Endothelial cell of umbilical vein (primary cell): ENCODE measurements around the gene CRYL1. TPM values are rescaled to one million over a fixed set of nuclear protein-coding genes. Genes with fewer than 3 reads are reported as not detected.

Experiments used
- BruUV-seq: library from RNA; stranded (reverse); fragments of 400-500 nt; replicated peaks from 2 replicates; lab custom pipeline; 2021; lab: Mats Ljungman, UMichigan
- CTCF ChIA-PET: fragments of 300-600, 350-600 bp; sonication (Branson Sonifier 250); formaldehyde crosslinking; loops from one replicate; lab custom pipeline; 2021; ENCODE audit warnings: antibody characterized with exemption, inconsistent platforms; lab: Charles Lee
- POLR2A ChIA-PET: fragments of 300-600, 350-600 bp; sonication (Branson Sonifier 250); formaldehyde crosslinking; loops from one replicate; lab custom pipeline; 2021; ENCODE audit warnings: antibody characterized with exemption, inconsistent platforms; lab: Charles Lee
- DNase-seq: peaks from one replicate; pipeline ENCODE4 v3.0.0-alpha.2; 2011; ENCODE audit warnings: low read depth, low spot score
- FAIRE-seq: peaks from 2 replicates; lab custom pipeline; 2011; peaks lifted over from hg19 to GRCh38; lab: Jason Lieb, UNC
- H2AFZ ChIP-seq: 2 replicates; pipeline ENCODE4 v1.6.0; 2012; ENCODE audit warnings: low read depth, low read length, control low read depth, inconsistent platforms
- H3K27ac ChIP-seq: 2 replicates; pipeline ENCODE4 v1.5.1; 2011; ENCODE audit warnings: low read depth, mild to moderate bottlenecking, control low read depth, low read length, moderate library complexity; ENCODE audit not compliant: insufficient read depth
- H3K27me3 ChIP-seq, 2 experiments: 2 replicates each; pipeline versions ENCODE4 v1.6.0 to v1.6.1; 2011; ENCODE audit warnings: low read length in 2 of 2, mixed read lengths in 1 of 2; ENCODE audit not compliant: control insufficient read depth in 2 of 2, insufficient read depth in 2 of 2
- H3K36me3 ChIP-seq, 2 experiments: 2 replicates in 1 of 2; 3 replicates in 1 of 2; pipeline ENCODE4 v1.5.1; 2011; ENCODE audit warnings: low read length in 2 of 2, mild to moderate bottlenecking in 1 of 2, moderate library complexity in 1 of 2; ENCODE audit not compliant: control insufficient read depth in 2 of 2, insufficient read depth in 2 of 2; ENCODE audit errors: extremely low read depth in 1 of 2
- H3K4me1 ChIP-seq: 3 replicates; pipeline ENCODE4 v1.5.1; 2011; ENCODE audit warnings: mild to moderate bottlenecking, low read length; ENCODE audit not compliant: control insufficient read depth, insufficient read depth; ENCODE audit errors: extremely low read depth
- H3K4me2 ChIP-seq: 2 replicates; pipeline ENCODE4 v1.6.1; 2011; ENCODE audit warnings: low read length, control low read depth, mixed read lengths; ENCODE audit not compliant: insufficient read depth
- H3K4me3 ChIP-seq, 3 experiments: fragments of 200-600 bp in 1 of 3; sonication (generic), shearing (Covaris generic) in 1 of 3; replicated peaks in 1 of 3; 2 replicates each; pipeline ENCODE4 v1.5.1; 2011 to 2016; ENCODE audit warnings: control low read depth in 3 of 3, low read length in 3 of 3, mild to moderate bottlenecking in 2 of 3, inconsistent platforms in 1 of 3, low read depth in 1 of 3, moderate library complexity in 1 of 3; ENCODE audit not compliant: insufficient read depth in 1 of 3
- H3K79me2 ChIP-seq: 2 replicates; pipeline ENCODE4 v1.6.0; 2012; ENCODE audit warnings: low read length, inconsistent platforms; ENCODE audit not compliant: control insufficient read depth, insufficient read depth
- H3K9ac ChIP-seq: replicated peaks from 2 replicates; pipeline ENCODE3; 2011; ENCODE audit warnings: low read length, control low read depth; ENCODE audit not compliant: insufficient read depth; ENCODE audit errors: extremely low read depth
- H3K9me1 ChIP-seq: replicated peaks from 3 replicates; pipeline ENCODE4 v1.6.0; 2011; ENCODE audit warnings: mild to moderate bottlenecking, low read length; ENCODE audit not compliant: control insufficient read depth, insufficient read depth; ENCODE audit errors: extremely low read depth
- H3K9me3 ChIP-seq: replicated peaks from 2 replicates; pipeline ENCODE4 v1.5.1; 2012; ENCODE audit warnings: low read length, inconsistent platforms; ENCODE audit not compliant: control insufficient read depth, insufficient read depth
- H4K20me1 ChIP-seq: replicated peaks from 2 replicates; pipeline ENCODE3; 2011; ENCODE audit warnings: mild to moderate bottlenecking, low read length; ENCODE audit not compliant: control insufficient read depth, insufficient read depth; ENCODE audit errors: extremely low read depth
- CTCF ChIP-seq, 2 donors: IDR thresholded peaks; 1 replicate in 1 of 2; 2 replicates in 1 of 2; pipeline ENCODE4 v1.5.1; 2011; ENCODE audit warnings: low read length in 2 of 2, mild to moderate bottlenecking in 2 of 2, moderate library complexity in 2 of 2, control low read depth in 1 of 2, inconsistent platforms in 1 of 2, low read depth in 1 of 2; ENCODE audit not compliant: insufficient read depth in 1 of 2; ENCODE audit errors: extremely low read depth in 1 of 2
- EZH2 ChIP-seq: IDR thresholded peaks from 2 replicates; pipeline ENCODE4 v1.6.1; 2012; ENCODE audit warnings: borderline replicate concordance, low read depth, mild to moderate bottlenecking, moderate library complexity, low read length, inconsistent platforms; ENCODE audit not compliant: severe bottlenecking
- FOS ChIP-seq: IDR thresholded peaks from 2 replicates; pipeline ENCODE4 v1.6.1; 2011; ENCODE audit warnings: mild to moderate bottlenecking, low read length, moderate library complexity, borderline replicate concordance; ENCODE audit not compliant: insufficient read depth
- GATA2 ChIP-seq: IDR thresholded peaks from 2 replicates; pipeline ENCODE4 v1.7.0; 2011; ENCODE audit warnings: low read depth, mild to moderate bottlenecking, moderate library complexity, mixed read lengths, low read length; ENCODE audit not compliant: insufficient read length, insufficient read depth
- JUN ChIP-seq: IDR thresholded peaks from 2 replicates; pipeline ENCODE4 v1.6.1; 2011; ENCODE audit warnings: borderline replicate concordance, low read depth; ENCODE audit not compliant: insufficient read length, insufficient read depth
- MAX ChIP-seq: IDR thresholded peaks from 2 replicates; pipeline ENCODE4 v1.6.1; 2011; ENCODE audit not compliant: insufficient read depth, insufficient read length
- MYC ChIP-seq: IDR thresholded peaks from one replicate; pipeline ENCODE4 v1.6.1; 2011; ENCODE audit warnings: mild to moderate bottlenecking, low read depth, low read length
- POLR2A ChIP-seq: IDR thresholded peaks from 2 replicates; pipeline ENCODE4 v1.6.1; 2012; ENCODE audit warnings: low read depth, mild to moderate bottlenecking, control low read depth, low read length
- POLR2AphosphoS5 ChIP-seq: IDR thresholded peaks from 2 replicates; pipeline ENCODE4 v1.6.1; 2012; ENCODE audit warnings: low read depth, mild to moderate bottlenecking, control low read depth, low read length, moderate library complexity; ENCODE audit not compliant: insufficient read depth
- dilution Hi-C: fragments of 300-500 bp; cut with MboI; formaldehyde crosslinking; loops from one replicate; pipeline ENCODE4 v1.15.0; 2019; ENCODE audit warnings: low sequenced_read_pairs; ENCODE audit not compliant: extremely low pct_ligation_motif_present
- intact Hi-C: fragments of 100-400 bp; cut with micrococcal nuclease; formaldehyde crosslinking; loops from one replicate; pipeline ENCODE4 v1.10.0; 2022
- polyA plus RNA-seq, 4 experiments: library from polyadenylated mRNA; depleted of rRNA in 3 of 4; stranded (reverse) in 3 of 4; unstranded in 1 of 4; fragments of >200 nt; gene quantifications; 2 replicates each; pipeline versions ENCODE4 v1.2.1 to v1.2.3, GENCODE V29; 2011 to 2012; ENCODE audit warnings: missing spikeins in 1 of 4
- total RNA-seq: library from RNA; stranded (reverse); gene quantifications from 2 replicates; pipeline ENCODE4 v1.2.3, GENCODE V29; 2021

Gene CRYL1
- total and polyA plus RNA-seq, 2 donors (not counting 3 experiments of a cell fraction or from before 2014, with no cell fraction given), result 13.9 to 39.0 TPM

- Histone ChIP-seq H3K4me3 (no peak overlapping the region), H3K9me3 (no peaks in the 10 kb centered on the region), H3K36me3 (peaks cover 0 to 2% of the 10 kb centered on the region in 2 experiments), H3K27me3 (no peaks in the 10 kb centered on the region), H3K4me1 (peaks cover 12% of the 10 kb centered on the region), H3K79me2 (no peaks in the 10 kb centered on the region), H3K9ac (no peak overlapping the region), H3K9me1 (no peaks in the 10 kb centered on the region), H4K20me1 (no peaks in the 10 kb centered on the region), H3K27ac (no peak overlapping the region), H3K4me2 (no peak overlapping the region), H2AFZ (no peak overlapping the region)
- dilution Hi-C loops, result no loop called here
- intact Hi-C loops, result loop anchor here (2.0 kb wide), 1 partner anchor 321 kb away; no protein-coding TSS in a partner anchor
- ChIA-PET CTCF (interaction anchor here (1.2 kb wide), 2 partner anchors 368 to 422 kb away, joined by 3 read pairs; no protein-coding TSS in a partner anchor), POLR2A (no interaction called here)
- no peak for FAIRE-seq
- no peak for TF ChIP-seq POLR2AphosphoS5
- TF ChIP-seq MYC, result no peak
- TF ChIP-seq FOS, result no peak
- no peak for TF ChIP-seq POLR2A
- TF ChIP-seq GATA2, result no peak
- TF ChIP-seq CTCF (IDR thresholded peaks at IDR 0.05; ENCODE audit: extremely low read depth in 1 of 2, insufficient read depth in 1 of 2, low read depth in 1 of 2, low read length in 2 of 2), result no peak
- TF ChIP-seq EZH2, result no peak
- TF ChIP-seq MAX, result no peak
- TF ChIP-seq JUN, result no peak
- no peak for DNase-seq
- no TSS peak for BruUV-seq
These were observed 24.1 kb downstream of the CRYL1 start for GRCh38 chr13:20501592-20501991.
